Measurements from ENCODE around the gene KRTAP17-1. TPM values are rescaled to one million over a fixed set of nuclear protein-coding genes. Genes with fewer than 3 reads are reported as not detected.

Gene KRTAP17-1
- total and polyA plus RNA-seq, 12 donors, result not detected

- WGBS, 2 donors, result 80 to 86% methylated on average over 3 of the region's 3 CpGs
Measured at GRCh38 chr17:41345992-41346391, 30.5 kb upstream of the KRTAP17-1 start.

GRCh38 chr17:41343029-41343428 is 27.5 kb upstream of the KRTAP17-1 start:
- Histone ChIP-seq H3K27ac (no peak overlapping the region), H3K4me1 (peaks cover 0 to 20% (median 0%) of the 10 kb centered on the region in 9 donors), H3K4me3 (no peak overlapping the region), H3K9me3 (peaks cover 0 to 14% (median 0%) of the 10 kb centered on the region in 11 donors), H3K27me3 (peaks cover 0 to 10% (median 0%) of the 10 kb centered on the region in 7 donors), H3K36me3 (no peaks in the 10 kb centered on the region)
- intact Hi-C loops (cut with DNase I), result no loop called here
- 75 to 79% methylated on average over 3 of the region's 3 CpGs for WGBS, 2 donors
- ATAC-seq (no peak), DNase-seq (no peak)
- no peak for TF ChIP-seq CTCF (IDR thresholded peaks at IDR 0.05)

More at GRCh38 chr17:41345992-41346391, 30.5 kb upstream of the KRTAP17-1 start:
- Histone ChIP-seq H3K36me3 (no peaks in the 10 kb centered on the region), H3K27ac (no peak overlapping the region), H3K9me3 (peaks cover 0 to 14% (median 0%) of the 10 kb centered on the region in 11 donors), H3K4me1 (no peaks in the 10 kb centered on the region), H3K4me3 (no peak overlapping the region), H3K27me3 (peaks cover 0 to 8% (median 0%) of the 10 kb centered on the region in 7 donors)
- intact Hi-C loops (cut with DNase I), result no loop called here
- no peak for TF ChIP-seq CTCF (IDR thresholded peaks at IDR 0.05)
- ATAC-seq (no peak), DNase-seq (no peak)

- intact Hi-C loops (cut with DNase I), result no loop called here
- H3K4me1 ChIP-seq, result peaks cover 0 to 20% (median 0%) of the 10 kb centered on the region in 9 donors
- 79 to 82% methylated on average over 7 of the region's 7 CpGs for WGBS, 2 donors
Measured at GRCh38 chr17:41340934-41341861, 25.7 kb upstream of the KRTAP17-1 start.

More at GRCh38 chr17:41340934-41341861, 25.7 kb upstream of the KRTAP17-1 start:
- Histone ChIP-seq H3K36me3 (no peaks in the 10 kb centered on the region), H3K9me3 (peaks cover 0 to 14% (median 0%) of the 10 kb centered on the region in 11 donors), H3K27me3 (peaks cover 0 to 17% (median 6%) of the 10 kb centered on the region in 7 donors), H3K4me3 (no peak overlapping the region), H3K27ac (peak overlapping the region in 1 of 10 donors; percentile 67)
- TF ChIP-seq CTCF (IDR thresholded peaks at IDR 0.05), result no peak
- ATAC-seq, result no peak
- DNase-seq, result no peak

Measured in heart right ventricle (tissue), 16 donors.